OCI-LY7 (cell line): ENCODE measurements around the gene CABCOCO1. TPM values are rescaled to one million over a fixed set of nuclear protein-coding genes. Genes with fewer than 3 reads are reported as not detected.

Experiments used
- BruUV-seq: library from RNA; stranded (reverse); fragments of 400-500 nt; replicated peaks from 2 replicates; lab custom pipeline; 2021; lab: Mats Ljungman, UMichigan
- CTCF ChIA-PET: fragments of 300-600 bp; sonication (Branson Sonifier 250); formaldehyde crosslinking; loops from one replicate; lab custom pipeline; 2022; ENCODE audit warnings: antibody characterized with exemption; ENCODE audit not compliant: unreplicated experiment; lab: Charles Lee
- POLR2A ChIA-PET: fragments of 300-600 bp; sonication (Branson Sonifier 250); formaldehyde crosslinking; loops from one replicate; lab custom pipeline; 2022; ENCODE audit warnings: antibody characterized with exemption; lab: Charles Lee
- DNase-seq: peaks from one replicate; pipeline ENCODE4 v3.0.0-alpha.2; 2015; ENCODE audit warnings: low spot score
- H2AFZ ChIP-seq: fragments of 200-600 bp; sonication (generic), shearing (Covaris generic); 2 replicates; pipeline ENCODE4 v1.6.1; 2014; ENCODE audit warnings: mild to moderate bottlenecking, antibody characterized with exemption, low read length, moderate library complexity
- H3K27ac ChIP-seq: fragments of 200-600 bp; sonication (generic); 2 replicates; pipeline ENCODE4 v1.5.1; 2014; ENCODE audit warnings: mixed run types, low read depth, mild to moderate bottlenecking, moderate library complexity, low read length, inconsistent platforms; ENCODE audit not compliant: poor library complexity, severe bottlenecking
- H3K36me3 ChIP-seq: fragments of 200-600 bp; sonication (generic); 2 replicates; pipeline ENCODE4 v1.6.1; 2014; ENCODE audit warnings: mild to moderate bottlenecking, antibody characterized with exemption, low read length, moderate library complexity, mixed read lengths; ENCODE audit not compliant: insufficient read depth
- H3K4me1 ChIP-seq: fragments of 200-600 bp; sonication (generic); 2 replicates; pipeline ENCODE4 v1.5.1; 2014; ENCODE audit warnings: mild to moderate bottlenecking, low read length; ENCODE audit not compliant: insufficient read depth, poor library complexity, severe bottlenecking
- H3K4me2 ChIP-seq: fragments of 200-600 bp; sonication (generic); 2 replicates; pipeline ENCODE4 v1.6.1; 2014; ENCODE audit warnings: mild to moderate bottlenecking, low read length
- H3K4me3 ChIP-seq: fragments of 200-600 bp; sonication (generic); 2 replicates; pipeline ENCODE4 v1.5.1; 2014; ENCODE audit warnings: mild to moderate bottlenecking, low read depth, low read length; ENCODE audit not compliant: poor library complexity, severe bottlenecking
- H3K79me2 ChIP-seq: fragments of 200-600 bp; sonication (generic); 2 replicates; pipeline ENCODE4 v1.6.1; 2016; ENCODE audit warnings: low read depth, mild to moderate bottlenecking, low read length, moderate library complexity, mixed read lengths; ENCODE audit not compliant: insufficient read depth
- H3K9me2 ChIP-seq: fragments of 200-600 bp; sonication (generic); 2 replicates; pipeline ENCODE4 v1.6.1; 2016; ENCODE audit warnings: mild to moderate bottlenecking, low read length, mixed read lengths; ENCODE audit not compliant: insufficient read depth
- H3K9me3 ChIP-seq: fragments of 200-600 bp; sonication (generic); 2 replicates; pipeline ENCODE4 v1.6.1; 2014; ENCODE audit warnings: mild to moderate bottlenecking, mixed run types, low read length, mixed read lengths
- H4K20me1 ChIP-seq: fragments of 200-600 bp; sonication (generic); 2 replicates; pipeline ENCODE4 v1.6.1; 2014; ENCODE audit warnings: mild to moderate bottlenecking, antibody characterized with exemption, low read length, moderate library complexity, mixed read lengths; ENCODE audit not compliant: insufficient read depth
- CTCF ChIP-seq: fragments of 200-600 bp; sonication (generic); conservative IDR thresholded peaks from 2 replicates; pipeline ENCODE4 v1.5.1; 2014; ENCODE audit warnings: mild to moderate bottlenecking, antibody characterized with exemption, low read length, moderate library complexity, mixed read lengths
- EZH2phosphoT487 ChIP-seq: fragments of 200-600 bp; sonication (generic); IDR thresholded peaks from 2 replicates; pipeline ENCODE4 v1.6.1; 2018; ENCODE audit warnings: low read depth, borderline replicate concordance, mild to moderate bottlenecking, mixed run types, antibody characterized with exemption, low read length, moderate library complexity, mixed read lengths
- intact Hi-C: fragments of 100-400 bp; cut with micrococcal nuclease; formaldehyde crosslinking; loops from one replicate; pipeline ENCODE4 v1.10.0; 2022; ENCODE audit not compliant: unreplicated experiment
- total RNA-seq, 2 experiments: library from RNA; depleted of rRNA in 1 of 2; stranded (reverse); fragments of >200 nt in 1 of 2; shearing (Covaris generic) in 1 of 2; gene quantifications; 2 replicates each; pipeline ENCODE4 v1.2.3, GENCODE V29; 2014 to 2022

CABCOCO1 gene
- total RNA-seq, 2 experiments from 2014 or later, result not detected

DNA sequence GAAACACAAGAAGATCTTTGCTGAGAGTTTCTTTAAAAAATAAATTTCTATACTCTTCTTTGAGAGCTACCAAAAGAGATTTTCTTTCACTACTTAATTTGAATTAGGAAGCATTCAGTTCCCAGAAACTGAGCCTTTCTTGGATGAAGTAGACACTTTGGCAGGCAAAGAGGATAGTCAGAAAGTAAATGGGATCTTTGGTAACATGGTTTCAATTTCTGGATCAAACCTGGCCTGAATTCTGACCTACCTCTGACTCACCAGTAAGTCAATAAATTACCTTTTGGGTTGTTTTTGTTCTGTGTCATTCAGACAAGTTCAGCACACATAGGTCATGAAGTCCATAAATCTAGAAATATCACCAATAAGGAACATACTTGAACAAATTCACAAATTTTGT is 26.8 kb upstream of the CABCOCO1 start:
- H3K36me3 ChIP-seq, result no peaks in the 10 kb centered on the region
- H3K27ac ChIP-seq, result no peak overlapping the region
- no peak overlapping the region for H2AFZ ChIP-seq
- BruUV-seq, result no TSS peak
- H3K4me3 ChIP-seq, result no peak overlapping the region
- no peaks in the 10 kb centered on the region for H3K4me1 ChIP-seq
- ChIA-PET POLR2A (no interaction called here), CTCF (no interaction called here)
- TF ChIP-seq CTCF (no peak), EZH2phosphoT487 (no peak)
- no peak overlapping the region for H3K4me2 ChIP-seq
- intact Hi-C loops, result no loop called here
- no peaks in the 10 kb centered on the region for H3K9me3 ChIP-seq
- no peaks in the 10 kb centered on the region for H3K9me2 ChIP-seq
- no peak for DNase-seq
- H4K20me1 ChIP-seq, result no peaks in the 10 kb centered on the region
- H3K79me2 ChIP-seq, result no peaks in the 10 kb centered on the region

DNA sequence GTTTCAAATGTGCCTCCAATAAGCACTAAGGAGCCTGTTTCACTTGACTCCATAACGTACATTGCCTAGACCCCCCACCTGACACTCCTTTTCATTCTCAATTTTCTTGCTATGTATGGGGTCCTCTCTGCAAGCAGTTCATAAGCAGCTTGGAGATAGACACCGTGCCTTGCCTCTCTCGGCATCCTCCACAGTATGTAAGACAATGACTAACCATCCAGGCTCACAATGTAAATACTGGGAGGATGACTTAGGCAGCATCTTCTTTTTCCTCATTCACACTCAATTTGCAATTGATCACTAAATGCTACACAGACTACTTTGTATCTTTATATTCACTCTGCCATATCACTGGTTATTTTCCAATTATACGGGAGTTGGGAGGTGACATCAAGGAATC is 22.8 kb upstream of the CABCOCO1 start:
- Histone ChIP-seq H2AFZ (no peak overlapping the region), H3K4me3 (no peak overlapping the region), H4K20me1 (no peaks in the 10 kb centered on the region), H3K9me3 (no peaks in the 10 kb centered on the region), H3K36me3 (no peaks in the 10 kb centered on the region), H3K27ac (no peak overlapping the region), H3K9me2 (no peaks in the 10 kb centered on the region), H3K4me2 (no peak overlapping the region), H3K4me1 (no peaks in the 10 kb centered on the region), H3K79me2 (no peaks in the 10 kb centered on the region)
- CTCF ChIA-PET, result no interaction called here
- DNase-seq, result no peak
- intact Hi-C loops, result no loop called here
- BruUV-seq, result no TSS peak
- TF ChIP-seq EZH2phosphoT487, result no peak
- no peak for TF ChIP-seq CTCF
- POLR2A ChIA-PET, result no interaction called here

- ChIA-PET POLR2A (no interaction called here), CTCF (no interaction called here)
- Histone ChIP-seq H3K36me3 (no peaks in the 10 kb centered on the region), H2AFZ (no peak overlapping the region), H3K4me2 (no peak overlapping the region), H3K9me2 (no peaks in the 10 kb centered on the region), H4K20me1 (no peaks in the 10 kb centered on the region), H3K4me1 (no peaks in the 10 kb centered on the region), H3K79me2 (no peaks in the 10 kb centered on the region), H3K27ac (no peak overlapping the region), H3K4me3 (no peak overlapping the region), H3K9me3 (no peaks in the 10 kb centered on the region)
- no peak for DNase-seq
- TF ChIP-seq CTCF (no peak), EZH2phosphoT487 (no peak)
- intact Hi-C loops, result no loop called here
- BruUV-seq, result no TSS peak
Measured at GRCh38 chr10:61640856-61641255, 21.9 kb upstream of the CABCOCO1 start.
